A549 (cell line): ENCODE data around the gene SLU7. TPM values are rescaled to one million over a fixed set of nuclear protein-coding genes. Genes with fewer than 3 reads are reported as not detected.

Experiments
- ATAC-seq, 2 experiments: fragments of 200-7000 bp in 1 of 2; fragments of >200 bp in 1 of 2; cut with Nextera tagmentation in 1 of 2; cut with Tn5 transposase in 1 of 2; 3 replicates each; pipeline versions ENCODE4 v1.8.0 to v1.9.1; 2018 to 2020; ENCODE audit warnings: mild to moderate bottlenecking in 1 of 2, moderate library complexity in 1 of 2
- CTCF ChIA-PET: fragments of 300-600 bp; sonication (Branson Sonifier 250); formaldehyde crosslinking; extraction: SDS; loops from one replicate; lab custom pipeline; 2021; ENCODE audit warnings: antibody characterized with exemption, inconsistent platforms; lab: Yijun Ruan, JAX
- POLR2A ChIA-PET: fragments of 350-600 bp; formaldehyde crosslinking; extraction: SDS; loops from one replicate; lab custom pipeline; 2021; ENCODE audit warnings: antibody characterized with exemption, inconsistent platforms; lab: Yijun Ruan, JAX
- DNase-seq, 2 experiments: peaks; one replicate each; pipeline versions ENCODE4 v3.0.0 to v3.0.0-alpha.2; 2011 to 2016; ENCODE audit warnings: low read depth in 1 of 2, low spot score in 1 of 2
- FAIRE-seq: peaks from 2 replicates; lab custom pipeline; 2011; peaks lifted over from hg19 to GRCh38; lab: Jason Lieb, UNC
- H3K27ac ChIP-seq, 2 experiments: fragments of >200 bp; sonication (Bioruptor Twin); formaldehyde crosslinking; 3 replicates each; pipeline ENCODE4 v1.5.1; 2016 to 2017
- H3K4me1 ChIP-seq: fragments of >200 bp; sonication (Bioruptor Twin); formaldehyde crosslinking; 3 replicates; pipeline ENCODE4 v1.6.1; 2016
- H3K4me2 ChIP-seq: fragments of >200 bp; sonication (Bioruptor Twin); formaldehyde crosslinking; 3 replicates; pipeline ENCODE4 v1.6.1; 2016
- H3K4me3 ChIP-seq: fragments of >200 bp; sonication (Bioruptor Twin); formaldehyde crosslinking; 3 replicates; pipeline ENCODE4 v1.5.1; 2016
- H3K9me3 ChIP-seq: fragments of >200 bp; sonication (Bioruptor Twin); formaldehyde crosslinking; 3 replicates; pipeline ENCODE4 v1.6.1; 2016
- BHLHE40 ChIP-seq: IDR thresholded peaks from 2 replicates; pipeline ENCODE4 v1.6.1; 2012; ENCODE audit warnings: low read depth, low read length, inconsistent platforms
- CHD2 ChIP-seq: fragments of 150-350 bp; IDR thresholded peaks from 2 replicates; pipeline ENCODE4 v1.6.1; 2014; ENCODE audit warnings: low read length; ENCODE audit not compliant: partially characterized antibody
- EHF ChIP-seq: fragments of 250-450 bp; sonication (Bioruptor Pico); IDR thresholded peaks from 2 replicates; pipeline ENCODE4 v1.5.0; 2020; ENCODE audit warnings: mild to moderate bottlenecking
- EHMT2 ChIP-seq: fragments of 200-600 bp; sonication (generic); IDR thresholded peaks from 2 replicates; pipeline ENCODE4 v1.6.1; 2016; ENCODE audit warnings: antibody characterized with exemption, low read depth, mild to moderate bottlenecking, moderate library complexity
- EP300 ChIP-seq, 2 experiments: fragments of >200 bp; sonication (Bioruptor Twin); formaldehyde crosslinking; IDR thresholded peaks; 2 replicates in 1 of 2; 3 replicates in 1 of 2; pipeline ENCODE4 v1.6.1; 2016 to 2017
- FOXS1 ChIP-seq: fragments of 250-450 bp; sonication (Bioruptor Pico); IDR thresholded peaks from 2 replicates; pipeline ENCODE4 v1.5.0; 2020; ENCODE audit warnings: mild to moderate bottlenecking, moderate library complexity
- GATA3 ChIP-seq: IDR thresholded peaks from 2 replicates; pipeline ENCODE4 v1.6.1; 2012; ENCODE audit warnings: borderline replicate concordance
- HOXB13 ChIP-seq: fragments of 250-450 bp; sonication (Bioruptor Pico); IDR thresholded peaks from 2 replicates; pipeline ENCODE4 v1.5.0; 2020; ENCODE audit warnings: low read depth, mild to moderate bottlenecking, moderate library complexity
- HOXB5 ChIP-seq: fragments of 250-450 bp; sonication (Bioruptor Pico); IDR thresholded peaks from 2 replicates; pipeline ENCODE4 v1.5.0; 2020; ENCODE audit warnings: mild to moderate bottlenecking, moderate library complexity
- JUNB ChIP-seq: fragments of >200 bp; sonication (Bioruptor Twin); formaldehyde crosslinking; IDR thresholded peaks from 2 replicates; pipeline ENCODE4 v1.6.1; 2016
- MAFK ChIP-seq: fragments of 450-650 bp; IDR thresholded peaks from 2 replicates; pipeline ENCODE4 v1.6.1; 2014; ENCODE audit not compliant: partially characterized antibody
- MAZ ChIP-seq: fragments of 150-350 bp; IDR thresholded peaks from 2 replicates; pipeline ENCODE4 v1.6.1; 2014; ENCODE audit warnings: antibody characterized with exemption, low read depth, low read length, borderline replicate concordance
- MYC ChIP-seq: IDR thresholded peaks from 2 replicates; pipeline ENCODE4 v1.6.1; 2012; ENCODE audit warnings: mild to moderate bottlenecking, inconsistent platforms, low read length, improper control_type of control experiment, borderline replicate concordance
- NPAS2 ChIP-seq: fragments of 250-450 bp; sonication (Bioruptor Pico); IDR thresholded peaks from 2 replicates; pipeline ENCODE4 v1.8.0; 2022; ENCODE audit warnings: mild to moderate bottlenecking, moderate library complexity, borderline replicate concordance
- PHF8 ChIP-seq: fragments of 200-600 bp; sonication (generic); IDR thresholded peaks from 2 replicates; pipeline ENCODE4 v1.6.1; 2016; ENCODE audit warnings: low read depth, mild to moderate bottlenecking, antibody characterized with exemption, moderate library complexity, borderline replicate concordance
- POLR2AphosphoS2 ChIP-seq: conservative IDR thresholded peaks from 2 replicates; pipeline ENCODE4 v1.6.1; 2012; ENCODE audit warnings: low read length, improper control_type of control experiment, inconsistent platforms
- RAD21 ChIP-seq, 2 experiments: fragments of >200 bp in 1 of 2; sonication (Bioruptor Twin) in 1 of 2; formaldehyde crosslinking in 1 of 2; IDR thresholded peaks in 1 of 2; conservative IDR thresholded peaks in 1 of 2; 2 replicates in 1 of 2; 3 replicates in 1 of 2; pipeline ENCODE4 v1.6.1; 2012 to 2018; ENCODE audit warnings: inconsistent platforms in 1 of 2
- RARB ChIP-seq: fragments of 250-450 bp; sonication (Bioruptor Pico); IDR thresholded peaks from 2 replicates; pipeline ENCODE4 v1.8.0; 2021; ENCODE audit warnings: mild to moderate bottlenecking, moderate library complexity
- RNF2 ChIP-seq: fragments of 200-600 bp; sonication (generic); IDR thresholded peaks from 2 replicates; pipeline ENCODE4 v1.6.1; 2016; ENCODE audit warnings: low read depth, mild to moderate bottlenecking, antibody characterized with exemption, moderate library complexity, borderline replicate concordance
- SREBF2 ChIP-seq: fragments of 450-650 bp; IDR thresholded peaks from 2 replicates; pipeline ENCODE4 v1.6.1; 2014; ENCODE audit warnings: mild to moderate bottlenecking, moderate library complexity
- TP53 ChIP-seq: fragments of 250-450 bp; sonication (Bioruptor Pico); IDR thresholded peaks from 2 replicates; pipeline ENCODE4 v1.5.0; 2021; ENCODE audit warnings: mild to moderate bottlenecking, moderate library complexity
- ZNF302 ChIP-seq: fragments of 250-450 bp; sonication (Bioruptor Pico); IDR thresholded peaks from 2 replicates; pipeline ENCODE4 v1.9.0; 2021; ENCODE audit warnings: inconsistent platforms, mild to moderate bottlenecking, moderate library complexity
- WGBS: methylation state at CpG from one replicate; pipeline ENCODE4 v1.1.6; 2017; ENCODE audit errors: missing lambda C conversion rate; 5-methylcytosine and 5-hydroxymethylcytosine counted together
- polyA plus RNA-seq, 4 experiments: library from polyadenylated mRNA; depleted of rRNA in 3 of 4; stranded (reverse); fragments of >200 nt; fragmentation: RNase III in 1 of 4; extraction: RNeasy Plus Mini Kit Qiagen cat#74134 plus additional on column Dnase treatment in 1 of 4; gene quantifications; 2 replicates in 3 of 4; 3 replicates in 1 of 4; pipeline ENCODE4 v1.2.3, GENCODE V29; 2011 to 2017
- TF ChIP-seq, protein P1 (sequence below): IDR thresholded peaks from 2 replicates; pipeline ENCODE4 v1.6.1; 2012; ENCODE audit warnings: low read depth, borderline replicate concordance
- TF ChIP-seq, protein P2 (sequence below): fragments of 450-650 bp; IDR thresholded peaks from 2 replicates; pipeline ENCODE4 v1.6.1; 2014; ENCODE audit warnings: antibody characterized with exemption
- TF ChIP-seq, protein P3 (sequence below): fragments of 150-350 bp; IDR thresholded peaks from 2 replicates; pipeline ENCODE4 v1.6.1; 2014; ENCODE audit warnings: low read depth, mild to moderate bottlenecking, low read length

Gene SLU7
- polyA plus RNA-seq, 2 of the 4 experiments (the other 2 are of a cell fraction), result 67.0 to 75.5 TPM

DNA sequence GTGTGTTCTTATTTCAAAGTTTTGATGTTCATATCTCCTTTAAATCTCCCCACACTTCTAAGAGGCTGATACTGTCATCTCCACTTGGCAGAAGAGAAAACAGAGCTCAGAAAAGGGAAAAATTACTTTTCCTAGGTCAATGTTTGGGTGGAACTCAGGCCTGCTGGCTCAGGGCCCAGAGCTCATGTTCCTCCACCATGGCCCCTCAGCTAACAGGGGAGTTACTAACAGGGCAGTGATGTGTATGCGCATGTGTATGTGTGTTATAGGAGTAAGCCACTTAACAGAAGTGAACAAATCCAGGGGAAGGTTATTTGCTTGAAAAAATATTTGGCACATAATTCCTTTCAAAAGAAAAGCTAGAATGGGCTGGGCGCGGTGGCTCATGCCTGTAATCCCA is 51.0 kb downstream of the SLU7 start (continued):
- TF ChIP-seq NPAS2 (CRISPR knock-in tag), result no peak

DNA sequence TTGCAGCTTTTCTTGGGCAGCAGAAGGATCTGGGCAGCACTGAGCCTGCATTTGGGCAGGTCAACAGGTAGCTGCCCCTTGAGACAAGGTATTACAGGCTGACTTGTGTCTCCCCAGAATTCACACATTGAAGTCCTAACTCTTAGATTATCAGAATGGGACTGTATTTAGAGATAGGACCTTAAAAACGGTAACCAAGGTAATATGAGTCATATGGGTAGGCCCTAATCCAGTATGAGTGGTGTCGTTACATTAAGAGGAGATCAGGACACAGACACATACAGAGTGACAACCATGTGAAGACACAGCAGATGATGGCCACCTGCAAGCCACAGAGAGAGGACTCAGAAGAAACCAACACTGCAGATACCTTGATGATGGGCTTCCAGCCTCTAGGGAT is 51.6 kb downstream of the SLU7 start:
- Histone ChIP-seq H3K4me2 (no peak overlapping the region), H3K4me1 (no peaks in the 10 kb centered on the region), H3K4me3 (no peak overlapping the region), H3K27ac (no peak overlapping the region), H3K9me3 (peaks cover 6% of the 10 kb centered on the region; the same call in 1 of the 3 replicates)
- ATAC-seq (no peak), DNase-seq (no peak), FAIRE-seq (no peak)
- CTCF ChIA-PET, result interaction anchor here (0.6 to 2.7 kb wide), 5 partner anchors 11 to 345 kb away, joined by 3 to 15 read pairs (median 5); no protein-coding TSS in a partner anchor
- no peak for TF ChIP-seq JUNB
- TF ChIP-seq, protein P1, sequence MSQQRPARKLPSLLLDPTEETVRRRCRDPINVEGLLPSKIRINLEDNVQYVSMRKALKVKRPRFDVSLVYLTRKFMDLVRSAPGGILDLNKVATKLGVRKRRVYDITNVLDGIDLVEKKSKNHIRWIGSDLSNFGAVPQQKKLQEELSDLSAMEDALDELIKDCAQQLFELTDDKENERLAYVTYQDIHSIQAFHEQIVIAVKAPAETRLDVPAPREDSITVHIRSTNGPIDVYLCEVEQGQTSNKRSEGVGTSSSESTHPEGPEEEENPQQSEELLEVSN, result no peak
- no peak for TF ChIP-seq MAZ
- TF ChIP-seq, protein P2, sequence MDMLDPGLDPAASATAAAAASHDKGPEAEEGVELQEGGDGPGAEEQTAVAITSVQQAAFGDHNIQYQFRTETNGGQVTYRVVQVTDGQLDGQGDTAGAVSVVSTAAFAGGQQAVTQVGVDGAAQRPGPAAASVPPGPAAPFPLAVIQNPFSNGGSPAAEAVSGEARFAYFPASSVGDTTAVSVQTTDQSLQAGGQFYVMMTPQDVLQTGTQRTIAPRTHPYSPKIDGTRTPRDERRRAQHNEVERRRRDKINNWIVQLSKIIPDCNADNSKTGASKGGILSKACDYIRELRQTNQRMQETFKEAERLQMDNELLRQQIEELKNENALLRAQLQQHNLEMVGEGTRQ, result no peak
- no peak for TF ChIP-seq SREBF2
- TF ChIP-seq RNF2, result no peak
- POLR2A ChIA-PET, result no interaction called here
- WGBS, result 46% methylated on average over 2 of the region's 2 CpGs

DNA sequence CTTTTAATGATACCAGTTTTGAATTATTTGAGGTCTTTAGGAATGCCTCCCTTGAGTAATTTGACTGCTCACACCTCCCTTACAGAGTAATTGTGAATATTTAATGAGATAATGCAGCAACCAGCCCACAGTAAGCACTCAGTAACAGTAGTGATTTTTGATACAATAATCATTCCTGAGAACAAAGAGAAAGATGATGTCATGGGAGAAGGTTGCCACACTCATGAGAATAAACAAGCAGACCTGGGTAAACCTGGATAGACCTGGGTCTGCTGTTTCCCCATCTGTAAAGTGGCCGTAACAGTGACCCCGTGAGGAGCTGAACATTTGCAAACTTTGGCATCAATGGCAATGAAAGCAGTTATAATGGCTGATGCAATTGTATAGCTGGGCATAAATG is 52.7 kb downstream of the SLU7 start:
- ChIA-PET POLR2A (no interaction called here), CTCF (interaction anchor here (0.7 to 2.7 kb wide), 4 partner anchors 18 to 344 kb away, joined by 3 to 15 read pairs (median 4); no protein-coding TSS in a partner anchor)
- H3K27ac ChIP-seq, result no peak overlapping the region
- 90% methylated on average over 2 of the region's 2 CpGs for WGBS
- H3K9me3 ChIP-seq, result peaks cover 6% of the 10 kb centered on the region; the same call in 1 of the 3 replicates
- FAIRE-seq (no peak), DNase-seq (no peak), ATAC-seq (no peak)
- H3K4me3 ChIP-seq, result no peak overlapping the region
- no peaks in the 10 kb centered on the region for H3K4me1 ChIP-seq
- TF ChIP-seq GATA3 (no peak), BHLHE40 (no peak), POLR2AphosphoS2 (no peak), MAFK (no peak), HOXB13 (no peak), MYC (no peak), EHF (CRISPR knock-in tag) (no peak), CHD2 (no peak), TP53 (CRISPR knock-in tag) (no peak), ZNF302 (no peak), JUNB (no peak), HOXB5 (CRISPR knock-in tag) (no peak)
- TF ChIP-seq, protein P3, sequence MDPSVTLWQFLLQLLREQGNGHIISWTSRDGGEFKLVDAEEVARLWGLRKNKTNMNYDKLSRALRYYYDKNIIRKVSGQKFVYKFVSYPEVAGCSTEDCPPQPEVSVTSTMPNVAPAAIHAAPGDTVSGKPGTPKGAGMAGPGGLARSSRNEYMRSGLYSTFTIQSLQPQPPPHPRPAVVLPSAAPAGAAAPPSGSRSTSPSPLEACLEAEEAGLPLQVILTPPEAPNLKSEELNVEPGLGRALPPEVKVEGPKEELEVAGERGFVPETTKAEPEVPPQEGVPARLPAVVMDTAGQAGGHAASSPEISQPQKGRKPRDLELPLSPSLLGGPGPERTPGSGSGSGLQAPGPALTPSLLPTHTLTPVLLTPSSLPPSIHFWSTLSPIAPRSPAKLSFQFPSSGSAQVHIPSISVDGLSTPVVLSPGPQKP, result no peak
- H3K4me2 ChIP-seq, result no peak overlapping the region

DNA sequence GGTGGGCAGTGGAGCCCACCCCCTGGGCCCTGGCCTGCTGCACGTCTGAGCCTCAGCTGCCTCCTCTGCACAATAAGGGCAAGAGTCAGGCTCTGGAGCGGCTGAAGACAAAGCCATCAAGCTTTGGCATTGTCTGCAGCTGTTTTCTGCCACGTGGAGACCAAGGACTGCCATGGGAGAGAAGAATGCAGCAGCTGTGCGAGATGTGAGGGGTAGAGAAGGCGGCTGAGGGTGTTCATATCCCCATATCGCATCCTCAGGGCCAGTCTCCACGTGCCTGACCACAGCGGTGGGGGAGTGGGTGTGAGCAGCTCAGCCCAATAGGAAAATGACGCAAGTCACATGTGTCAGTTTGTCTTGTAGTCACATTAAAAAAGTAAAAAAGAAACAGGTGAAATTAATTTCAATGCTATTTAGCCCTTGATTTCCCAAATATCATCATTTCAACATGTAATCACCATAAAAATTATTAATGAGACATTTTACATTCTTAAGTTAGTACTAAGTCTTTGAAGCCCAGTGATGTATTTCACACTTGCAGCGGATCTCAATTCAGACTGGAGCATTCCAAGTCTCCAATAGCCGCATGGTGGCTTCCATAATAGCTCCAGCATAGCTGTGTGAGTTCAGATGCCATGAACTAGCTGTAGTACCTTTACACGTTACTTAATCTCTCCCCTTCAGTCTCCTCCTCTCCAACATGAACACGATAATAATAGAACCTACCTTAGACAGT is 55.1 kb downstream of the SLU7 start:
- no peak for DNase-seq
- Histone ChIP-seq H3K4me1 (no peaks in the 10 kb centered on the region), H3K4me3 (no peak overlapping the region), H3K27ac (no peak overlapping the region), H3K4me2 (no peak overlapping the region), H3K9me3 (peaks cover under 1% of the 10 kb centered on the region; the same call in 1 of the 3 replicates)
- ChIA-PET CTCF (interaction anchor here (1.5 kb wide), 1 partner anchor 18 kb away, joined by 6 read pairs; no protein-coding TSS in a partner anchor), POLR2A (no interaction called here)
- FAIRE-seq, result no peak
- ATAC-seq, result no peak
- TF ChIP-seq EP300 (IDR thresholded peaks at IDR 0.05) (no peak), HOXB13 (no peak), EHMT2 (no peak), PHF8 (no peak), EHF (CRISPR knock-in tag) (no peak), CHD2 (no peak), FOXS1 (CRISPR knock-in tag) (no peak), RARB (CRISPR knock-in tag) (no peak), RAD21 (conservative IDR thresholded peaks at IDR 0.05 in 1 of 2, IDR thresholded peaks at IDR 0.05 in 1 of 2) (no peak), ZNF302 (no peak)
- TF ChIP-seq, all 56 proteins: peak for 0
- 65% methylated on average over 13 of the region's 13 CpGs for WGBS
